Activated T-cell treated with anti-CD3 and anti-CD28 coated beads, Interleukin-2, amount 50 U/mL, for 4 hours (primary cell): Measurements from ENCODE around the gene LGI4. TPM values are rescaled to one million over a fixed set of nuclear protein-coding genes. Genes with fewer than 3 reads are reported as not detected.
A peak's percentile ranks its signal among the peaks of the same experiment; 100 is the strongest.
"Not testable (repeated sequence)": the region's sequence is repeated elsewhere in the genome, so short reads cannot be mapped to it uniquely, and the experiment has no call there.

Experiments used
- ATAC-seq, 2 donors: fragments of 200-7000 bp; cut with Tn5 transposase; one replicate each; pipeline ENCODE4 v1.10.0; 2021
- DNase-seq: peaks from one replicate; pipeline ENCODE4 v3.0.0-alpha.2; 2020
- H3K27me3 Mint-ChIP-seq: one replicate; pipeline ENCODE4 v1.8.0; 2021; ENCODE audit warnings: low read depth, mixed read lengths
- H3K36me3 Mint-ChIP-seq: one replicate; pipeline ENCODE4 v1.8.0; 2022; ENCODE audit warnings: mixed read lengths; ENCODE audit not compliant: insufficient read depth
- H3K4me1 Mint-ChIP-seq: one replicate; pipeline ENCODE4 v1.8.0; 2021; ENCODE audit warnings: low read depth, mixed read lengths
- H3K4me3 Mint-ChIP-seq: one replicate; pipeline ENCODE4 v1.8.0; 2021; ENCODE audit warnings: mild to moderate bottlenecking, moderate library complexity, mixed read lengths
- H3K9me3 Mint-ChIP-seq: one replicate; pipeline ENCODE4 v1.8.0; 2021; ENCODE audit warnings: mixed read lengths
- total RNA-seq, 3 donors: library from RNA; stranded (reverse); gene quantifications; one replicate each; pipeline ENCODE4 v1.2.1, GENCODE V29; 2021

Gene LGI4
- total RNA-seq, 3 donors from 2014 or later, result 0.14 TPM; not detected in 2

DNA sequence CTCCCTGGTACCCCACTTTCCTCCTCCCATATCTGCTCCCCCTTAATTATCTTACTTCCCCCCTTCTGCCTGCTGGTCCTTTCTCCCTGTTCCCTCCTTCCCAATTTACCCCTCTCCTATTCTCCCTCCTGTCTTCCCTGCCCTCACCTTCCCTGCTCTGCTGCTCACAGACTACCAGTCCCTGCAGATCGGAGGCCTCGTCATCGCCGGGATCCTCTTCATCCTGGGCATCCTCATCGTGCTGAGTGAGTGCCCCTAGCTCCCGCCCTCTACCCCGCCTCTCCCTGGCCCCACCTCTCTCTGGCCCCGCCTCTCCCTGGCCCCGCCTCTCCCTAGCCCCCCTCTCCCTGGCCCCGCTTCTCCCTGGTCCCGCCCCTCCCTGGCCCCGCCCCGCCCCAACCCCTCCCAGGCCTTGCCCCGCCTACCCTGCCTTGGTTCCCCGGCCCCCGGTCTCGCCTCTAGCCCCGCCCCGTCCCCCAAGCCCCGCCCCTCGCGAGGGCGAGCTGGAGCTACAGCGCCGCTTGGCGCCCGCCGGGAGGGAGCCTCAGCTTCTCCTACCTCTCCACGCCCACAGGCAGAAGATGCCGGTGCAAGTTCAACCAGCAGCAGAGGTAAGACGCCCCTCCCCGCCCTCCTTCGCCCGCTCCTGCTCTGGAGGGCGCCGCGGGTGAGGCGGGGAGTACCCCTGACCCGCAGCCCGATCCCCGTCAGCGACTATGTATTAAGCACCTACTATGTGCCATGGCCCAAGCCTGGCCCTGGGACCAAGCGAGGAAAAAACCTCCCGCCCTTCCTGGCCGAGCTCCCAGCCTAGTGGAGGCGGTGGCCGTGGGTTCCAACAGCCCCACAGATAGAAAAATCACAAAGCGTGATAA lies 6.3 kb upstream of the LGI4 start:
- Mint-ChIP-seq H3K4me1 (peaks cover 34% of the 10 kb centered on the region), H3K27me3 (no peaks in the 10 kb centered on the region), H3K4me3 (peak overlapping the region; percentile 76), H3K9me3 (no peaks in the 10 kb centered on the region), H3K36me3 (no peaks in the 10 kb centered on the region)
- peak; percentile 87 to 90 for ATAC-seq
- peak; percentile 97 for DNase-seq

- Mint-ChIP-seq H3K4me1 (peaks cover 36% of the 10 kb centered on the region), H3K4me3 (no peak overlapping the region), H3K36me3 (no peaks in the 10 kb centered on the region), H3K9me3 (no peaks in the 10 kb centered on the region), H3K27me3 (no peaks in the 10 kb centered on the region)
- no peak for ATAC-seq
- no peak for DNase-seq
These were observed 5.5 kb upstream of the LGI4 start for GRCh38 chr19:35140207-35140961.

DNA sequence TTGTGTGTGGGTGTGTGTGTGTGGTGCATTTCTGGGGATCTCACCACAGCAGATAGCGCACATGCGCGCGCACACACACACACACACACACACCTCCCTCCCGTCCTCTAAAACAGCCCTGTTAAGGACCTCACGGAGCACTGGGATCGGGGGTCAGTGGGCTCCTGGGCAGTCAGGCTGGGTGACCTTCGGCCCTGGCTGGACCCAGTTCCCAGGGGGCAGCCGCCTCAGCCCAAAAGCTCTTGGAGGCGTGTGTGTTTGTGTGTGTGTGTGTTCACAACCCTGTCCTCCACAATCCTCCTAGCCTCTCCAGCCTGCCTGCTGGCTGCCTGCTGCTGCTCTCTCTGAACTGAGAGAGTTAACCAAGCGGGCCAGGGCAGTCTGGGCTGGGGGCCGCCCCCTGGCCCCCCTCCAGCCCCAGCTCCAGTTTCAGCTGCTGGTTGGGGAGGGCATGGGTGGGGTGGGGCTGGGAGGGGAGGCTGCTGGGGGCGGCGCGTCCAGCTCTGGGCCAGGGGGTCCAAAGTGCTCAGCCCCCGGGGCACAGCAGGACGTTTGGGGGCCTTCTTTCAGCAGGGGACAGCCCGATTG lies 3.5 kb upstream of the LGI4 start, which contains the start of gene FXYD1:
Gene FXYD1, plus strand, starts transcription at position 520 of the 588 bp plus-strand sequence. CDS start 1,256 bp downstream, outside the sequence.
- no peak for ATAC-seq
- Mint-ChIP-seq H3K27me3 (no peaks in the 10 kb centered on the region), H3K9me3 (no peaks in the 10 kb centered on the region), H3K36me3 (no peaks in the 10 kb centered on the region), H3K4me3 (no peak within 1 kb of the TSS), H3K4me1 (peaks cover 22% of the 10 kb centered on the region)
- DNase-seq, result no peak

- ATAC-seq (no peak), DNase-seq (no peak)
- H3K4me3 Mint-ChIP-seq, result no peak overlapping the region
- no peaks in the 10 kb centered on the region for H3K27me3 Mint-ChIP-seq
- no peaks in the 10 kb centered on the region for H3K36me3 Mint-ChIP-seq
- no peaks in the 10 kb centered on the region for H3K9me3 Mint-ChIP-seq
- peaks cover 18% of the 10 kb centered on the region for H3K4me1 Mint-ChIP-seq
These were observed 2.3 kb upstream of the LGI4 start for GRCh38 chr19:35136977-35137702.

DNA sequence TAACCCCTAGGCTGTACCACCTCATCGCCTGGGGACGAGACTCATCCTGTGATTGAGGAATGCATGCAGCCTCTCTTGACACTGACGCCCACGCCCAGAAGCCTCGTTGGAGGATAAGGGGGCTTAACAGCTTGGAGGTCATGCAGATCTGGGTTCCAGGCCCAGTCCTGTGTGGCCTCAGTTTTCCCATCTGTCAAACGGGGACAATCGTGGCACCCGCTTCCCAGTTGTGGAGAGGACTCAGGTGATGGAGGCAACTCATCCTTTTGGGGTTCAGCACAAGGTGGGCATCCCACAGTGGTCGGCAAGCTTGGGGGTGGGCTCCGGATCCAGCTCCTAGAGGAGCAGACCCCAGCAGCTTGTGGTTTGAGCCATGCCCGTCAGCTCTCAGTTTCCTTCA lies 1.4 kb upstream of the LGI4 start:
- Mint-ChIP-seq H3K27me3 (no peaks in the 10 kb centered on the region), H3K4me3 (no peak overlapping the region), H3K36me3 (no peaks in the 10 kb centered on the region), H3K4me1 (peaks cover 10% of the 10 kb centered on the region), H3K9me3 (no peaks in the 10 kb centered on the region)
- ATAC-seq (no peak), DNase-seq (no peak)

- peaks cover 5% of the 10 kb centered on the region for H3K4me1 Mint-ChIP-seq
- H3K36me3 Mint-ChIP-seq, result no peaks in the 10 kb centered on the region
- DNase-seq (peak; percentile 61), ATAC-seq (peak; percentile 84 to 86)
- no peaks in the 10 kb centered on the region for H3K9me3 Mint-ChIP-seq
- H3K27me3 Mint-ChIP-seq, result no peaks in the 10 kb centered on the region
- H3K4me3 Mint-ChIP-seq, result no peak overlapping the region
These were observed 590 bp upstream of the LGI4 start for GRCh38 chr19:35135389-35135909.

DNA sequence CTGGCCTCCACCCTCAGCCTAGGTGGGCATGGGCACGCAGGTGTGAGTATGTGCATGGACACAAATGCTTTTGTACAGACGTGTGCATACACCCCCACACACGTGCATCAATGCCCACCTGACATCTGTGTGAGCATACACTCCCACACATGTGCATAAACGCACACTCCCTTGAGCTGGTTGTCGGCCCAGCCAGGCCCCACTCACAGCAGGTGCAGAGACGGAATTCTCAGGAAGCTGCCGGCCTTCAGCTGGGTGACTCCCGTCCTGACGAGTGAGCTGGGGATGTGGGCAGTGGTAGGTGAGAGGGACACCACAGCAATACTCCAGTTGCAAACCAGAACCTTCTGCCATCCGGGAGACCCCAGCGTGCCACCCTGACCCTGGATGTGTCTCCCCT lies 1.0 kb downstream of the LGI4 start:
- DNase-seq (no peak), ATAC-seq (no peak)
- Mint-ChIP-seq H3K4me3 (no peak overlapping the region), H3K4me1 (peaks cover 5% of the 10 kb centered on the region), H3K9me3 (no peaks in the 10 kb centered on the region), H3K27me3 (no peaks in the 10 kb centered on the region), H3K36me3 (no peaks in the 10 kb centered on the region)

DNA sequence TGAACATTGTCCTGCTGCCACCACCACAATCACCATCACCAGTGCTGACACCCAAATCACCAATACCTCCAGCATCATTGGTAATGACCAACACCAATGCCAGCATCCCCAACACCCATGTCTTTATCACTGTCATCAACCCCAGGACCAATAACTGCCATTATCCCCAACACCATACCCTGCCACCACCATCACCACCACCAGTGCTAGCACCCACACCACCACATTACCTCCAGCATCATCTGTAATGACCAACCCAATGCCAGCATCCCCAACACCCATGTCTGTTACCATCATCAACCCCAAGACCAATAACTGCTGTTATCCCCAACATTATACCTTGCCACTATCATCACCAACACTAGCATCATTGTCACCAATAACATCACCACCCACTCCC lies 2.6 kb downstream of the LGI4 start:
- DNase-seq, result no peak
- H3K9me3 Mint-ChIP-seq, result no peaks in the 10 kb centered on the region
- H3K4me3 Mint-ChIP-seq, result no peak overlapping the region
- H3K36me3 Mint-ChIP-seq, result no peaks in the 10 kb centered on the region
- H3K27me3 Mint-ChIP-seq, result no peaks in the 10 kb centered on the region
- no peak for ATAC-seq
- peaks cover 3% of the 10 kb centered on the region for H3K4me1 Mint-ChIP-seq

- no peaks in the 10 kb centered on the region for H3K27me3 Mint-ChIP-seq
- DNase-seq (no peak), ATAC-seq (no peak)
- no peaks in the 10 kb centered on the region for H3K36me3 Mint-ChIP-seq
- peaks cover 2% of the 10 kb centered on the region for H3K4me1 Mint-ChIP-seq
- H3K4me3 Mint-ChIP-seq, result no peak overlapping the region
- no peaks in the 10 kb centered on the region for H3K9me3 Mint-ChIP-seq
These were observed 3.8 kb downstream of the LGI4 start for GRCh38 chr19:35130761-35131720.

- DNase-seq, H3K27me3 Mint-ChIP-seq, H3K4me1 Mint-ChIP-seq, H3K9me3 Mint-ChIP-seq, H3K36me3 Mint-ChIP-seq, ATAC-seq, H3K4me3 Mint-ChIP-seq: not testable (repeated sequence)
These were observed 5.1 kb downstream of the LGI4 start for GRCh38 chr19:35129724-35130274.

DNA sequence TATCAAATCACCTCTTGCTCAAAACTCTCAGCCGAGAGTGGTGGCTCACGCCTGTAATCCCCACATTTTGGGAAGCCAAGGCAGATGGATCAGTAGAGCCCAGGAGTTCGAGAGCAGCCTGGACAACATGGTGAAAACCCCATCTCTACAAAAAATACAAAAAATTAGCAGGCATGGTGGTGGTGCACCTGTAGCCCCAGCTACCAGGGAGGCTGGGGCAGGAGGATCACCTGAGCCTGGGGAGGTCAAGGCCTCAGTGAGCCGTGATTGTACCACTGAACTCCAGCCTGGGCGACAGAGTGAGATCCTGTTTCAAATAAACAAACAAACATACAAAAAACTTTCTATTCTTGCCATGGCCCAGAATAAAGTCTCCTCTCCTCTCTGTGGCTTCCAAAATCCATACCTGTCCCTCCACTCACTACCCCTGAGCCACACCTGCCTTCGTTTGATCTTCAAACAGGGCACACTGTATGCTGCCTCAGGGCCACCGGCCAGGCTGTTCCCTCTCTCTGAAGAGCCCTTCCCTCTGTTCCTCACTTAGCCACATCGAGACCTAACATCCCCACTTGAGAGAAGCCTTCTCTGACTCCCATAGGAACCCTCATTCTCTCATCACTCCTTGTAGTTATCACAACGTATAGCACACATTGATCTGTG lies 6.3 kb downstream of the LGI4 start:
- DNase-seq (no peak), ATAC-seq (no peak)
- H3K27me3 Mint-ChIP-seq, result no peaks in the 10 kb centered on the region
- peaks cover 11% of the 10 kb centered on the region for H3K4me1 Mint-ChIP-seq
- H3K9me3 Mint-ChIP-seq, result no peaks in the 10 kb centered on the region
- no peaks in the 10 kb centered on the region for H3K36me3 Mint-ChIP-seq
- no peak overlapping the region for H3K4me3 Mint-ChIP-seq

- Mint-ChIP-seq H3K9me3 (no peaks in the 10 kb centered on the region), H3K27me3 (no peaks in the 10 kb centered on the region), H3K4me3 (no peak overlapping the region), H3K4me1 (peaks cover 11% of the 10 kb centered on the region), H3K36me3 (no peaks in the 10 kb centered on the region)
- ATAC-seq, result no peak
- no peak for DNase-seq
These were observed 7.0 kb downstream of the LGI4 start for GRCh38 chr19:35127871-35128270.
